ENCODE results near the gene ZMYND8.
"Not testable (repeated sequence)": the region's sequence is repeated elsewhere in the genome, so short reads cannot be mapped to it uniquely, and the experiment has no call there.

ZMYND8 gene

GRCh38 chr20:47310729-47311128, 45.8 kb downstream of the ZMYND8 start:
- H3K4me3 ChIP-seq (ENCODE audit: low read length), result no peak overlapping the region
- peak; percentile 14 for DNase-seq (ENCODE audit: low read depth)
- no peak for TF ChIP-seq CTCF (IDR thresholded peaks at IDR 0.05; ENCODE audit: insufficient read depth, low read depth, low read length, missing control alignments)

DNA sequence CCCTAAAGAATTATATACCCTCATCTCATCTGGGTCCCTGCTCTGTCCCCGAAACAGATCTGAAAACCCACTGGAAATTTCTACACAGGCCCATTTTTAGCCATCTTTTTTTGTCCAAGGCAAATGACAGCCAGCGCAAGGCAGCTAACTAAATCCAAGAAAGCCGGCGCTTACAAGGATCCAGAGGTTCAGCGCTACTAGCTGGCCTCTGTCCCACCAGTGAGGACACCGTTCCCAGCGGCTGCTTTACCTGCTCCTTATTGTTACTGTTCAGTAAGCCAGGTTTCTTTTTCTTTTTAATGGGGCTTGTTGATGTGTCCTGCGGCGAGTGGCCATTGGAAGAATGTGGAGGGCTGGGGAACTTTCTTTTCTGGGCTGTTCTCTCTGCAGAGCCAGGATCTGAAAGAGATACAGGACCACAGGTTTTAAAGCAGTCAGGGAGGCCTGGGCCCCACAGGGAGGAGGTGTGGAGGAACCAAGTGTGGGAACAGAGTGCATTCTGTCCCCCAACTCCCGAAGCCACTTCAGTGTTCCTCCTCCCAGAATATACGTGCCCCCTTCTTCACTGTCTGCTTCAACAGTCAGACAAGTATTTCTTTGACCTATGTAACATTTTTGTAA, 46.6 kb downstream of the ZMYND8 start:
- TF ChIP-seq CTCF (IDR thresholded peaks at IDR 0.05; ENCODE audit: insufficient read depth, low read depth, low read length, missing control alignments), result no peak
- DNase-seq (ENCODE audit: low read depth), result no peak
- H3K4me3 ChIP-seq (ENCODE audit: low read length), result no peak overlapping the region

DNA sequence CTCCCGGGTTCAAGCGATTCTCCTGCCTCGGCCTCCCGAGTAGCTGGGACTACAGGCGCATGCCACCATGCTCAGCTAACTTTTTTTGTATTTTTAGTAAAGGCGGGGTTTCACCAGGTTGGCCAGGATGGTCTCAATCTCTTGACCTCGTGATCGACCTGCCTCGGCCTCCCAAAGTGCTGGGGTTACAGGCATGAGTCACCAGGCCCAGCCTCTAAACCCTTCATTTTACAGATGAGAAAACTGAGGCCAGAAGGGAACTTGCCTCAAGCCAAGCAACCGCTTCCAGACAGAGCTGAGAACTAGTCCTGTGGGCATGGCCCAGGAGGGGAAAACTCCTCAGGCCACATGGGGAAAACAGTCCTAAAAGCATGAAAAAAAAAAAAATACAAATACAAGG, 47.1 kb downstream of the ZMYND8 start:
- no peak for TF ChIP-seq CTCF (IDR thresholded peaks at IDR 0.05; ENCODE audit: insufficient read depth, low read depth, low read length, missing control alignments)
- no peak overlapping the region for H3K4me3 ChIP-seq (ENCODE audit: low read length)
- no peak for DNase-seq (ENCODE audit: low read depth)

GRCh38 chr20:47307569-47307968, 48.9 kb downstream of the ZMYND8 start:
- H3K4me3 ChIP-seq (ENCODE audit: low read length); DNase-seq (ENCODE audit: low read depth): not testable (repeated sequence)

DNA sequence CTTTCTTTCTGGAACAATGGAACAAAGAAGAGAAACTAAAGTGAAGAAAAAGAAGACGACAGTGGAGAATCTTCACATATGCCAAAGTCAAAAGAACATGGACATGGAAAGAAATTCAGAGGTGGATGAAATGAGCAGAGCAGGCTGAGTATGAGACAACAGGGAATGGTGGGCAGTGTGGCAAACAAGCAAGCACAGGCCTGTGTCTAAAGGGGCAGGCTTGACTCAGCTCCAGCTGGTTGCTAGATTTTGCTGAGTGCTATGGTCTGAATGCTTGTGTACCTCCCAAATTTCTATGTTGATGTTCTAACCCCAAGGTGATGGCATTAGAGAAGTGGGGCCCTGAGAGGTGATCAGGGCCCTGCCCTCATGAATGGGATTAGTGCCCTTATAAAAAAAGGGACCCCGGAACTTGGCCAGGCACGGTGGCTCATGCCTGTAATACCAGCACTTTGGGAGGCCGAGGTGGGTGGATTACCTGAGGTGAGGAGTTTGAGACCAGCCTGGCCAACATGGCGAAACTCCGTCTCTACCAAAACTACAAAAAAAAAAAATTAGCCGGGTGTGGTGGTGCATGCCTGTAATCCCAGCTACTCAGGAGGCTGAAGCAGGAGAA, 49.6 kb downstream of the ZMYND8 start:
- no peak for TF ChIP-seq CTCF (IDR thresholded peaks at IDR 0.05; ENCODE audit: insufficient read depth, low read depth, low read length, missing control alignments)
- DNase-seq (ENCODE audit: low read depth), result peak; percentile 74
- H3K4me3 ChIP-seq (ENCODE audit: low read length), result no peak overlapping the region

GRCh38 chr20:47306095-47306494, 50.4 kb downstream of the ZMYND8 start:
- DNase-seq (ENCODE audit: low read depth), result no peak
- no peak for TF ChIP-seq CTCF (IDR thresholded peaks at IDR 0.05; ENCODE audit: insufficient read depth, low read depth, low read length, missing control alignments)
- no peak overlapping the region for H3K4me3 ChIP-seq (ENCODE audit: low read length)

- no peak overlapping the region for H3K4me3 ChIP-seq (ENCODE audit: low read length)
- DNase-seq (ENCODE audit: low read depth), result peak; percentile 72
- no peak for TF ChIP-seq CTCF (IDR thresholded peaks at IDR 0.05; ENCODE audit: insufficient read depth, low read depth, low read length, missing control alignments)
Observed at GRCh38 chr20:47305667-47306066, 50.8 kb downstream of the ZMYND8 start.

Data from epithelial cell of esophagus (primary cell).